ENCODE measurements around the gene MOGAT2.

Gene MOGAT2

DNA sequence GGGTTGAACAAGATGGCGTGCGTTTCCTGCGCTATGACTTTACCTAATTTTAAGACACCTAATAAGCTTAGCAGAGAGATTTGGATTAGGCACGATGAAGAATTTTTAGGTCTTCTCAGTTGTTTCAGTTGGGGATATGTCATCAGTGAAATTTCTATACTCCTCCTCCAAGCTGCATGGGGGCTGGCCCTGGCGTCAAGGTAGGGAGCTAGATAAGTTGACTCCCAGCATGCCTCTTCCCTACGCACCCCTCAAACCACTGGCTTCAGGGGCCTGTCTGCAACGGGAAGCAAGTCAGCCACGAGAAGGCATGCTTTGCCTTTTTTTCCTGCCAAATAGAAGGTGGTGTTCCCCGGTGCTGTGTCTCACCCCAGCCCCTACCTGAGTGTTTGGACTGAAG is 64.2 kb downstream of the MOGAT2 start:
- no peak for DNase-seq

All from stimulated activated CD4-positive, alpha-beta T cell treated with anti-CD3 and anti-CD28 coated beads, Interleukin-12 subunit alpha, Interleukin-12 subunit beta, amount 100 ng/mL, for 4 hours (primary cell).